Left lung (tissue), 10 donors: ENCODE data around the gene CCDC141. TPM values are rescaled to one million over a fixed set of nuclear protein-coding genes. Genes with fewer than 3 reads are reported as not detected.
A peak's percentile ranks its signal among the peaks of the same experiment; 100 is the strongest.

ENCODE experiments used
- ATAC-seq: fragments of 200-7000 bp; cut with Tn5 transposase; one replicate; pipeline ENCODE4 v1.9.1; 2020; ENCODE audit warnings: moderate library complexity
- DNase-seq, 4 donors: peaks; one replicate each; pipeline ENCODE4 v3.0.0-alpha.2; 2013 to 2020
- H3K27ac ChIP-seq, 2 donors: fragments of 200-600 bp; sonication (generic) in 1 of 2; one replicate each; pipeline versions ENCODE4 v1.5.0 to v1.8.0; 2020 to 2021
- H3K27me3 ChIP-seq, 2 donors: fragments of 200-600 bp; sonication (generic) in 1 of 2; one replicate each; pipeline versions ENCODE4 v1.5.0 to v1.8.0; 2020 to 2021
- H3K36me3 ChIP-seq, 2 donors: fragments of 200-600 bp; sonication (generic) in 1 of 2; one replicate each; pipeline versions ENCODE4 v1.5.0 to v1.8.0; 2020 to 2021
- H3K4me1 ChIP-seq, 2 donors: fragments of 200-600 bp; one replicate each; pipeline ENCODE4 v1.8.0; 2021
- H3K4me3 ChIP-seq, 2 donors: fragments of 200-600 bp; sonication (generic) in 1 of 2; one replicate each; pipeline versions ENCODE4 v1.5.0 to v1.8.0; 2020 to 2021; ENCODE audit warnings: mild to moderate bottlenecking in 1 of 2
- H3K9me3 ChIP-seq, 2 donors: fragments of 200-600 bp; sonication (generic) in 1 of 2; one replicate each; pipeline versions ENCODE4 v1.5.0 to v1.8.0; 2020 to 2021
- intact Hi-C, 2 donors: fragments of 100-400 bp; cut with DNase I; formaldehyde crosslinking; loops; one replicate each; pipeline versions ENCODE4 v1.11.2 to v1.14.2; 2022
- polyA plus RNA-seq, 6 donors: library from polyadenylated mRNA; unstranded; fragments of 120-200 nt; gene quantifications; one replicate each; pipeline ENCODE4 v1.2.1, GENCODE V29; 2013; ENCODE audit not compliant: insufficient read length in 6 of 6
- total RNA-seq, 2 donors: library from RNA; stranded (reverse); fragmentation: NEBNext Ultra II Directional; extraction: Animal tissue kit (Norgen Biotek cat#: 25700); gene quantifications; one replicate each; pipeline ENCODE4 v1.2.1, GENCODE V29; 2021
- TF ChIP-seq, protein P1 (sequence below), 2 donors: fragments of 200-600 bp; sonication (generic) in 1 of 2; IDR thresholded peaks; one replicate each; pipeline versions ENCODE4 v1.5.0 to v1.8.0; 2021; ENCODE audit warnings: antibody characterized with exemption in 2 of 2
- donor health status: DM: no; HTN: yes; CAD: no.
- donor health status: DM: no; HTN: no; CAD: no.

CCDC141 gene
- total and polyA plus RNA-seq, 8 donors, result 1.6 to 29.6 (median 3.2) TPM

DNA sequence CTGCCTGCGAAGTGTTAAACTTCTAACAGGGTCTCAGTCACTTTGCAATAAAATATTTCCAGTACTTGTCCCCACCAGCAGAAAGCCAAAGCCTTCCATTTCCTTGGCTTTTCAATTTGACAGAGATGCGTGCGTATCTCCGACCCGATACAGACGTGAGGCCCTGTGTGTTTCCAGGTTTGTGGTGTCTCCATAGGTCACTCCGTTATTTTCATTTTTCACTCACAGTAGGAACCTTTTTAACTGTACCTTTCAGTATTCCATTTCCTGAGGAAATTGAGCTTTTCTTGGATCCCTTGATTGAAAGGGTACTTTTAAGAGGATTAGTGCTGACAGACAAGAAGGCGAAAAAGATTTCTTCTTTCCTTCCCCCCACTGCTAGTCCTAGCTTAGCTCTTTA, 126.4 kb downstream of the CCDC141 start:
- H3K27ac ChIP-seq, result no peak overlapping the region
- TF ChIP-seq, protein P1, sequence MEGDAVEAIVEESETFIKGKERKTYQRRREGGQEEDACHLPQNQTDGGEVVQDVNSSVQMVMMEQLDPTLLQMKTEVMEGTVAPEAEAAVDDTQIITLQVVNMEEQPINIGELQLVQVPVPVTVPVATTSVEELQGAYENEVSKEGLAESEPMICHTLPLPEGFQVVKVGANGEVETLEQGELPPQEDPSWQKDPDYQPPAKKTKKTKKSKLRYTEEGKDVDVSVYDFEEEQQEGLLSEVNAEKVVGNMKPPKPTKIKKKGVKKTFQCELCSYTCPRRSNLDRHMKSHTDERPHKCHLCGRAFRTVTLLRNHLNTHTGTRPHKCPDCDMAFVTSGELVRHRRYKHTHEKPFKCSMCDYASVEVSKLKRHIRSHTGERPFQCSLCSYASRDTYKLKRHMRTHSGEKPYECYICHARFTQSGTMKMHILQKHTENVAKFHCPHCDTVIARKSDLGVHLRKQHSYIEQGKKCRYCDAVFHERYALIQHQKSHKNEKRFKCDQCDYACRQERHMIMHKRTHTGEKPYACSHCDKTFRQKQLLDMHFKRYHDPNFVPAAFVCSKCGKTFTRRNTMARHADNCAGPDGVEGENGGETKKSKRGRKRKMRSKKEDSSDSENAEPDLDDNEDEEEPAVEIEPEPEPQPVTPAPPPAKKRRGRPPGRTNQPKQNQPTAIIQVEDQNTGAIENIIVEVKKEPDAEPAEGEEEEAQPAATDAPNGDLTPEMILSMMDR (IDR thresholded peaks at IDR 0.05), result no peak
- H3K9me3 ChIP-seq, result no peaks in the 10 kb centered on the region
- ATAC-seq (no peak), DNase-seq (no peak)
- no peaks in the 10 kb centered on the region for H3K4me1 ChIP-seq
- no peaks in the 10 kb centered on the region for H3K27me3 ChIP-seq
- intact Hi-C loops, result no loop called here
- no peak overlapping the region for H3K4me3 ChIP-seq
- H3K36me3 ChIP-seq, result no peaks in the 10 kb centered on the region

DNA sequence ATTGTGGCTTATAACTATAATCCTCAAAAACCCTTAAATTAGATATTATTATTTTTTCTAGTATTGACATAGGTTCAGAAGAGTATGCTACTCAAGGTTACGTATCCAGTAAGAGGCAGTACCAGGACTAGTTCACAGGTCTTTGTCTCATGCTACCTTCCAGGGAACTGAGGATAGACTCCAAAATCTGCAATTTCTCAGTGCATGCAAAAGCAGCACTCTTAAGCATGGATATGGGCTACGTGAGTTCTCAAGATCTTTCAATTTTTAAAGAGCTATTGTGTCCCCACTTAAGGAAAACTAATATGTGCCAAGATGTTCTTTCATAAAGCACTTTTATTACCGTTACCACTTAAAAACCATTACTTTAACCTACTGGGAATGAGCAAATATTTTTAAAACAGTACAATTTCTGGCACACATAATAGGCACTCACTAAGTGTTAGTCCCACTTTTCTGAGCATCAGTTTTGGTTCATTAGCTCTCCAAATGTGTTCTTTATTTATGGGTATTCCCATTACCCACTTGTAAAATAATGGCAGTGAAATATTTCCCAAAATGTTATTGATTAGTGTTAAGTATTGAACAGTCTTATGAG, 128.9 kb downstream of the CCDC141 start:
- H3K36me3 ChIP-seq, result no peaks in the 10 kb centered on the region
- no peaks in the 10 kb centered on the region for H3K27me3 ChIP-seq
- ATAC-seq (peak; percentile 85), DNase-seq (no peak)
- no peak overlapping the region for H3K4me3 ChIP-seq
- TF ChIP-seq, protein P1 (IDR thresholded peaks at IDR 0.05), result no peak
- no peaks in the 10 kb centered on the region for H3K4me1 ChIP-seq
- H3K27ac ChIP-seq, result no peak overlapping the region
- intact Hi-C loops, result no loop called here
- no peaks in the 10 kb centered on the region for H3K9me3 ChIP-seq

DNA sequence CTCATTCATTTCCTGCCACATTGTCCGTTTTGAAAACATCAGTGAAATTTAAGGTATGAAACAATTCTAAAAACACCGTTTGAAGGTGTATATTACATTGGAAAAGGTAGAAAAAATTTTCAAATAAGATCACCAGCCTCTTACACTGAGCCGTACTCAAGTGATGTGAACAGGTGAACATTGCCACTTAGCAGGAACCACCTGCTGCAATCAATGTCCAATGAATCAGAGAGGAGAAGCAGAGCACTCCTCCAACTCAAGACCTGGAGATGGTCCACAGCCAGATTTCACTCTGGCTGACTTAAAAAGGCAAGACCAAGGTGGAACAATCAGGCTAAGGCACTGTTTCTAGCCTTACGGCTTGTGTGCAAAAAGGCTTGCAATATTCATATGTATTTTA, 132.4 kb downstream of the CCDC141 start:
- ATAC-seq (peak; percentile 57), DNase-seq (no peak)
- intact Hi-C loops, result no loop called here
- H3K27ac ChIP-seq, result no peak overlapping the region
- H3K9me3 ChIP-seq, result no peaks in the 10 kb centered on the region
- peaks cover 0 to 14% of the 10 kb centered on the region in 2 donors for H3K4me1 ChIP-seq
- no peaks in the 10 kb centered on the region for H3K36me3 ChIP-seq
- TF ChIP-seq, protein P1 (IDR thresholded peaks at IDR 0.05), result no peak
- no peaks in the 10 kb centered on the region for H3K27me3 ChIP-seq
- H3K4me3 ChIP-seq, result no peak overlapping the region

DNA sequence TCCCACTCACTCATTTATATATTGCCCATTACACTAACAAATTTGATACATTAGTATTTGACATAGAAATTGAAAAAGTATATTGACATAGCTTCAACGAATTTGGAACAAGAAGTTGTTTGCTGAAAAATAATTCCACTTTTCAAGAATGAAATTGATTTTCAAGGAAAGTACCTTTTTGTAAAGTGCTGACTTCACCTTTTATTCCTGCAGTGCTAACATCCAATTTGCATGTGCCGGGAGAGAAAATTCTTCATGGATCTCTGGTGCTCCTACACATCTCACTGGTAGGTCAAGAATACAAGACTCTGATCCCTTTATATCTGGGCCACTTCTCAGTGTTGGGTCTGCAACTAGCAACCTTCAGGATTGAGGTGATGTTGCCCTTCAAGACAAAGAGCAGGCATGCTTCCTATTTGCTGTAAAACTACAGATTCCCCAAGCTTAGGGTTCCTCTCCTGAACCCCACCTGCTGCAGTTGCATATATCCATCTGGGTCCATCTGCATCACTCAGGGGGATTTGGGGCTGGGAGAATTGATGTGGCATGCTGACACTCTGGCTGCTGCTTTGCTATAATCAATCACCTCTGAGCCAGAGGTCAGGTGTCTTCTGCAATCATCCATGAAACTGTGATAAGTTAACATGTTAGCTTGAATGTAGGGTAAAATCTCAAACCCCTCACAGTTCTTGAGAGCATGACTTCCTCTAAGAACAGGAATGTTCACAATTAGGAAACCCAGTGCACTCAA, 134.3 kb downstream of the CCDC141 start:
- Histone ChIP-seq H3K4me1 (peaks cover 0 to 20% of the 10 kb centered on the region in 2 donors), H3K27me3 (no peaks in the 10 kb centered on the region), H3K9me3 (no peaks in the 10 kb centered on the region), H3K36me3 (no peaks in the 10 kb centered on the region), H3K27ac (no peak overlapping the region), H3K4me3 (no peak overlapping the region)
- intact Hi-C loops, result no loop called here
- DNase-seq, result no peak
- TF ChIP-seq, protein P1 (IDR thresholded peaks at IDR 0.05), result no peak
- no peak for ATAC-seq

DNA sequence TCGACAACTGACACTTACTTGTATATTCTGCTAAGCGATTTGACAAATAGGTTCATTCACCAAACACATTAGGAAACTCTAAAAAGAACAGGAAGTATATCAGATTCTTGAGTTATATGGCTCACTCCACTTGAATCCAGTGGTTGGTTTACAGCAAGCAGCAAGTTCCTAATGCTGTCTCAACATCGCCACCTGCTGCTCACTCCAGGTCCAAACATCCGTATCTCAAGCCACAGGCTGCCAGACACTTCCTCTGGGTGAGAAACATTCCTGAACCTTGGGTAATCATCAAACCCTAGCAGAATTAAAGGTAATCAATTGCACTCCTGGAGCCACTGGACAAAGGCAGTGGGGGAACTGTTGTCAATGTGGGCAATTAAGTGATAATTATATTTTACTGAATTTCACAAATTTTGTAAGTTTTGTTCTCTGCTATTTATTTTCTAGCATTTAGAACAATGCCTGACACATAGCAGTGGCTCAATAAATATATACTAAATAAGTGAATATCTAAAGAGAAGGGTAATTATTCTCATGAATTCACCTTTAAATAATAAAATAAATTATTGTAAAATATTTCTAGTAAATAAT, 135.6 kb downstream of the CCDC141 start:
- no peaks in the 10 kb centered on the region for H3K9me3 ChIP-seq
- H3K4me3 ChIP-seq, result no peak overlapping the region
- TF ChIP-seq, protein P1 (IDR thresholded peaks at IDR 0.05), result peak; percentile 79
- ATAC-seq, result peak; percentile 95
- peaks cover 0 to 20% of the 10 kb centered on the region in 2 donors for H3K4me1 ChIP-seq
- no peak overlapping the region for H3K27ac ChIP-seq
- no peaks in the 10 kb centered on the region for H3K36me3 ChIP-seq
- DNase-seq, result peak; percentile 61 to 84 (median 73)
- intact Hi-C loops, result loop anchor here in 1 of 2 donors (5.0 kb wide), 1 partner anchor 117 kb away; no protein-coding TSS in a partner anchor
- H3K27me3 ChIP-seq, result no peaks in the 10 kb centered on the region
